ENCODE data around the gene EVC.

DNA sequence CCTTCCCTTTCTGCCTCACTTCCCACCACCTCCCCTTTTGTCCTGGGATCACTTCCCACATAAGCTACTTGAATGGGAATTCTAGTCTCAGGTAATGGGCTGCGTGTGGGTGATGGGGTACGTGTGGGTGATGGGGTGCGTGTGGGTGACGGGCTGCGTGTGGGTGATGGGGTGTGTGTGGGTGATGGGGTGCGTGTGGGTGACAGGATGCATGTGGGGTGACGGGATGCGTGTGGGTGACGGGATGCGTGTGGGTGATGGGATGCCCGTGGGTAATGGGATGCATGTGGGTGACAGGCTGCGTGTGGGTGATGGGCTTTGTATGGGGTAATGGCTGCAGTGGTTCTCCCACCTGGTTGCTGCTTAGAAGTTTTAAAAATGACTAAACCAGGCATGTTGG, 46.2 kb upstream of the EVC start:
- TF ChIP-seq, protein P1, sequence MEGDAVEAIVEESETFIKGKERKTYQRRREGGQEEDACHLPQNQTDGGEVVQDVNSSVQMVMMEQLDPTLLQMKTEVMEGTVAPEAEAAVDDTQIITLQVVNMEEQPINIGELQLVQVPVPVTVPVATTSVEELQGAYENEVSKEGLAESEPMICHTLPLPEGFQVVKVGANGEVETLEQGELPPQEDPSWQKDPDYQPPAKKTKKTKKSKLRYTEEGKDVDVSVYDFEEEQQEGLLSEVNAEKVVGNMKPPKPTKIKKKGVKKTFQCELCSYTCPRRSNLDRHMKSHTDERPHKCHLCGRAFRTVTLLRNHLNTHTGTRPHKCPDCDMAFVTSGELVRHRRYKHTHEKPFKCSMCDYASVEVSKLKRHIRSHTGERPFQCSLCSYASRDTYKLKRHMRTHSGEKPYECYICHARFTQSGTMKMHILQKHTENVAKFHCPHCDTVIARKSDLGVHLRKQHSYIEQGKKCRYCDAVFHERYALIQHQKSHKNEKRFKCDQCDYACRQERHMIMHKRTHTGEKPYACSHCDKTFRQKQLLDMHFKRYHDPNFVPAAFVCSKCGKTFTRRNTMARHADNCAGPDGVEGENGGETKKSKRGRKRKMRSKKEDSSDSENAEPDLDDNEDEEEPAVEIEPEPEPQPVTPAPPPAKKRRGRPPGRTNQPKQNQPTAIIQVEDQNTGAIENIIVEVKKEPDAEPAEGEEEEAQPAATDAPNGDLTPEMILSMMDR (conservative IDR thresholded peaks at IDR 0.05 in 1 of 2, IDR thresholded peaks at IDR 0.05 in 1 of 2; ENCODE audit: low read depth in 1 of 2, low read length in 2 of 2): no peak
- TF ChIP-seq EZH2 (IDR thresholded peaks at IDR 0.05; ENCODE audit: low read length, missing control alignments): no peak

Measured in fibroblast of lung (primary cell).